GM12878 (cell line): ENCODE results near the gene POFUT2. TPM values are rescaled to one million over a fixed set of nuclear protein-coding genes. Genes with fewer than 3 reads are reported as not detected.

Experiments used
- ATAC-seq: fragments of 200-7000 bp; cut with Tn5 transposase; 3 replicates; pipeline ENCODE4 v1.9.1; 2020; ENCODE audit warnings: mild to moderate bottlenecking, moderate library complexity
- BruUV-seq: library from RNA; stranded (reverse); fragments of 400-500 nt; replicated peaks from 2 replicates; lab custom pipeline; 2021; lab: Mats Ljungman, UMichigan
- CTCF ChIA-PET: fragments of 300-600 bp; sonication (Branson Sonifier 250); formaldehyde crosslinking; extraction: SDS; loops from one replicate; lab custom pipeline; 2021; ENCODE audit warnings: inconsistent platforms; lab: Yijun Ruan, JAX
- POLR2A ChIA-PET: fragments of 350-600 bp; formaldehyde crosslinking; extraction: SDS; loops from one replicate; lab custom pipeline; 2021; ENCODE audit warnings: inconsistent platforms; lab: Charles Lee
- RAD21 ChIA-PET: fragments of 300-600 bp; sonication (Branson Sonifier 250); formaldehyde crosslinking; loops from one replicate; lab custom pipeline; 2023; ENCODE audit warnings: antibody characterized with exemption; ENCODE audit not compliant: unreplicated experiment; lab: Charles Lee
- SMC1A ChIA-PET: fragments of 300-600 bp; sonication (Branson Sonifier 250); formaldehyde crosslinking; loops from one replicate; lab custom pipeline; 2023; ENCODE audit not compliant: unreplicated experiment, uncharacterized antibody; lab: Charles Lee
- DNase-seq: peaks from one replicate; pipeline ENCODE4 v3.0.0-alpha.2; 2011; ENCODE audit warnings: low read depth, low spot score
- FAIRE-seq: peaks from 3 replicates; lab custom pipeline; 2011; peaks lifted over from hg19 to GRCh38; lab: Jason Lieb, UNC
- H2AFZ ChIP-seq: 2 replicates; pipeline ENCODE4 v1.6.0; 2011; ENCODE audit warnings: low read depth, low read length, control low read depth; ENCODE audit not compliant: control insufficient read depth
- H3K27ac ChIP-seq: 2 replicates; pipeline ENCODE4 v1.5.1; 2011; ENCODE audit warnings: control low read depth; ENCODE audit not compliant: control insufficient read depth, insufficient read depth
- H3K27me3 ChIP-seq, 2 experiments: replicated peaks in 1 of 2; 2 replicates each; pipeline versions ENCODE4 v1.6.0 to v1.6.1; 2011; ENCODE audit warnings: low read length in 1 of 2; ENCODE audit not compliant: control insufficient read depth in 2 of 2, insufficient read depth in 2 of 2
- H3K36me3 ChIP-seq, 2 experiments: 2 replicates each; pipeline ENCODE4 v1.5.1; 2011; ENCODE audit warnings: low read length in 1 of 2; ENCODE audit not compliant: control insufficient read depth in 2 of 2, insufficient read depth in 2 of 2
- H3K4me1 ChIP-seq: 2 replicates; pipeline ENCODE4 v1.6.1; 2011; ENCODE audit warnings: mild to moderate bottlenecking, low read length, moderate library complexity, mixed read lengths; ENCODE audit not compliant: control insufficient read depth, insufficient read depth
- H3K4me2 ChIP-seq: 2 replicates; pipeline ENCODE4 v1.6.0; 2011; ENCODE audit warnings: control low read depth; ENCODE audit not compliant: control insufficient read depth, insufficient read depth
- H3K4me3 ChIP-seq: fragments of 200-600 bp; sonication (generic); 2 replicates; pipeline ENCODE4 v1.5.1; 2016
- H3K79me2 ChIP-seq: 2 replicates; pipeline ENCODE4 v1.6.0; 2011; ENCODE audit warnings: low read length; ENCODE audit not compliant: control insufficient read depth, insufficient read depth
- H3K9ac ChIP-seq: 2 replicates; pipeline ENCODE4 v1.8.0; 2011; ENCODE audit warnings: low read length, control low read depth, mixed read lengths; ENCODE audit not compliant: control insufficient read depth, insufficient read depth
- H3K9me3 ChIP-seq: replicated peaks from 3 replicates; pipeline ENCODE4 v1.5.1; 2011; ENCODE audit warnings: mild to moderate bottlenecking, low read length; ENCODE audit not compliant: control insufficient read depth, insufficient read depth
- H4K20me1 ChIP-seq: 2 replicates; pipeline ENCODE4 v1.6.0; 2011; ENCODE audit not compliant: control insufficient read depth, insufficient read depth
- DPF2 ChIP-seq: fragments of 450-650 bp; IDR thresholded peaks from 2 replicates; pipeline ENCODE4 v1.6.1; 2017; ENCODE audit warnings: mild to moderate bottlenecking
- POU2F2 ChIP-seq: IDR thresholded peaks from 3 replicates; pipeline ENCODE4 v1.6.1; 2011; ENCODE audit warnings: low read depth, mild to moderate bottlenecking, low read length, borderline replicate concordance
- RAD21 ChIP-seq: IDR thresholded peaks from 2 replicates; pipeline ENCODE4 v1.6.1; 2011; ENCODE audit warnings: mild to moderate bottlenecking, low read depth, low read length, moderate library complexity; ENCODE audit not compliant: insufficient read depth
- SMC3 ChIP-seq: IDR thresholded peaks from 2 replicates; pipeline ENCODE4 v1.6.1; 2011; ENCODE audit warnings: low read length, improper control_type of control experiment, borderline replicate concordance
- SREBF1 ChIP-seq: IDR thresholded peaks from 2 replicates; pipeline ENCODE4 v1.6.1; 2012; ENCODE audit warnings: mild to moderate bottlenecking, low read length
- WGBS: methylation state at CpG from one replicate; pipeline ENCODE4 v1.1.6; 2016; ENCODE audit warnings: low lambda C conversion rate; ENCODE audit not compliant: insufficient replicate concordance, insufficient coverage; ENCODE audit errors: missing lambda C conversion rate; 5-methylcytosine and 5-hydroxymethylcytosine counted together
- in situ Hi-C: fragments of 300-500 bp; cut with MboI; formaldehyde crosslinking; loops from 9 replicates; pipeline ENCODE4 v1.14.3; 2018; ENCODE audit warnings: mixed read lengths
- intact Hi-C: fragments of 100-400 bp; cut with micrococcal nuclease; formaldehyde crosslinking; loops from one replicate; pipeline ENCODE4 v1.14.2; 2022; ENCODE audit not compliant: unreplicated experiment
- polyA plus RNA-seq, 11 experiments: library from polyadenylated mRNA; depleted of rRNA in 4 of 11; unstranded in 6 of 11; stranded (reverse) in 5 of 11; fragments of >200 nt; fragmentation: Nextera tagmentation in 4 of 11; fragmentation: Illumina TruSeq in 1 of 11; extraction: Ambion mirVana in 4 of 11; extraction: Trizol in 1 of 11; gene quantifications; 1 replicate in 1 of 11; 2 replicates in 10 of 11; pipeline versions ENCODE4 v1.2.1 to v1.2.3, GENCODE V29; 2011 to 2016; ENCODE audit warnings: inconsistent platforms in 2 of 11, missing spikeins in 2 of 11, low read depth in 1 of 11
- total RNA-seq, 4 experiments: library from RNA; depleted of rRNA in 3 of 4; stranded (reverse); fragments of >200 nt in 3 of 4; fragmentation: Illumina TruSeq in 1 of 4; extraction: Trizol in 1 of 4; gene quantifications; 2 replicates each; pipeline versions ENCODE4 v1.2.1 to v1.2.3, GENCODE V29; 2013 to 2021
- TF ChIP-seq, protein P1 (sequence below): fragments of 450-650 bp; conservative IDR thresholded peaks from 2 replicates; pipeline ENCODE4 v1.6.1; 2017; ENCODE audit warnings: mild to moderate bottlenecking, moderate library complexity
- TF ChIP-seq, protein P2 (sequence below): fragments of 450-650 bp; IDR thresholded peaks from 2 replicates; pipeline ENCODE4 v1.6.1; 2017; ENCODE audit warnings: borderline replicate concordance
- TF ChIP-seq, protein P3 (sequence below), 3 experiments: IDR thresholded peaks in 2 of 3; conservative IDR thresholded peaks in 1 of 3; 2 replicates each; pipeline ENCODE4 v1.5.1; 2011; ENCODE audit warnings: low read depth in 3 of 3, low read length in 3 of 3, mild to moderate bottlenecking in 3 of 3, control low read depth in 2 of 3, moderate library complexity in 2 of 3, inconsistent platforms in 1 of 3, mixed read lengths in 1 of 3; ENCODE audit not compliant: control insufficient read depth in 2 of 3, insufficient read depth in 1 of 3; ENCODE audit errors: extremely low read depth in 1 of 3

POFUT2 gene
- total and polyA plus RNA-seq, 10 of the 15 experiments (the other 5 are each of a cell fraction or from before 2014, with no cell fraction given) = 1.2 to 15.1 (median 6.8) TPM

DNA sequence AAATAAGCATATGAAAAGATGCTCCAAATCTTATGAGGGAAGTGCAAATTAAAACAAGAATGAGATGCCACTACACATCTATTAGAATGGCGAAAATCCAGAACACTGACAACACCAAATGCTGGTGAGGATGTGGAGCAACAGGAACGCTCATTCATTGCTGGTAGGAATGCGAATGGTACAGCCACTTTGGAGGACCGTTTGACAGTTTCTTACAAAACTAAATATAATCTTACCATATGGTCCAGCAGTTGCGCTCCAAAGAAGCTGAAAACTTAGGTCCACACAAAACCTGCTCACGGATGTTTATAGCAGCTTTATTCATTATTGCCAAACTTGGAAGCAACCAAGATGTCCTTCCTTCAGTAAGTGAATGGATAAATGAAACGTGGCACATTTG lies 50.3 kb downstream of the POFUT2 start (continued):
- TF ChIP-seq, protein P1, sequence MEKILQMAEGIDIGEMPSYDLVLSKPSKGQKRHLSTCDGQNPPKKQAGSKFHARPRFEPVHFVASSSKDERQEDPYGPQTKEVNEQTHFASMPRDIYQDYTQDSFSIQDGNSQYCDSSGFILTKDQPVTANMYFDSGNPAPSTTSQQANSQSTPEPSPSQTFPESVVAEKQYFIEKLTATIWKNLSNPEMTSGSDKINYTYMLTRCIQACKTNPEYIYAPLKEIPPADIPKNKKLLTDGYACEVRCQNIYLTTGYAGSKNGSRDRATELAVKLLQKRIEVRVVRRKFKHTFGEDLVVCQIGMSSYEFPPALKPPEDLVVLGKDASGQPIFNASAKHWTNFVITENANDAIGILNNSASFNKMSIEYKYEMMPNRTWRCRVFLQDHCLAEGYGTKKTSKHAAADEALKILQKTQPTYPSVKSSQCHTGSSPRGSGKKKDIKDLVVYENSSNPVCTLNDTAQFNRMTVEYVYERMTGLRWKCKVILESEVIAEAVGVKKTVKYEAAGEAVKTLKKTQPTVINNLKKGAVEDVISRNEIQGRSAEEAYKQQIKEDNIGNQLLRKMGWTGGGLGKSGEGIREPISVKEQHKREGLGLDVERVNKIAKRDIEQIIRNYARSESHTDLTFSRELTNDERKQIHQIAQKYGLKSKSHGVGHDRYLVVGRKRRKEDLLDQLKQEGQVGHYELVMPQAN = no peak

DNA sequence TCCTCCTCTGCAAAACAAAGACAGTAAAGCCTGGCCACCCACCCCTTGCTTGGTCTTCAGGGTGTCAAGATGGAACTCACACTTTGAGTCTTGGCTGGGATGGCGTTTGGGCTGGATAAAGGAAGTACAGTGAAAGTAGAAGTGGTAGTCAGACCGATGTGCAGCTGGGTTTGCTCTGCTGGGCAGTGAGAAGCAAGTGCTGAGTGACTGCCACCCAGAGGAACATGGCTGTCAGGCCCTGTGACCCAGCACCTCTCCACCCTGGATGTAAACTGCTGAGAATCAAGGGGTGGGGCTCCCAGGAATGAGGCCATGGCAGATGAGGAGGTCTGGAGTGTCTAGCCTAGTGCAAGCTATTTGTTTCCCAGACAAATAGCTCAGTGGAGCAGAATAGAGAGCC lies 51.2 kb downstream of the POFUT2 start:
- SMC1A ChIA-PET = interaction anchor here (1.6 kb wide), 1 partner anchor 95 kb away, joined by 5 read pairs; no protein-coding TSS in a partner anchor
- 0% methylated on average over 2 of the region's 2 CpGs for WGBS

More for the DNA sequence above, 51.2 kb downstream of the POFUT2 start:
- no peaks in the 10 kb centered on the region for H3K9me3 ChIP-seq
- ChIA-PET POLR2A (no interaction called here), RAD21 (interaction anchor here (1.1 kb wide), 1 partner anchor 96 kb away, joined by 3 read pairs; no protein-coding TSS in a partner anchor), CTCF (interaction anchor here (1.0 to 1.8 kb wide), 4 partner anchors 83 to 98 kb away, joined by 3 to 7 read pairs (median 6); no protein-coding TSS in a partner anchor)
- H3K9ac ChIP-seq = no peak overlapping the region
- H3K36me3 ChIP-seq = no peaks in the 10 kb centered on the region
- no peaks in the 10 kb centered on the region for H3K4me1 ChIP-seq
- BruUV-seq = no TSS peak
- DNase-seq = no peak
- intact Hi-C loops (loop anchor here (5.0 kb wide), 1 partner anchor 94 kb away; no protein-coding TSS in a partner anchor), in situ Hi-C loops (no loop called here)
- no peaks in the 10 kb centered on the region for H3K79me2 ChIP-seq
- peak; percentile 4; the same call in 1 of the 2 replicates for TF ChIP-seq SMC3
- no peak for TF ChIP-seq SREBF1
- TF ChIP-seq RAD21 = peak; percentile 31; the same call in 1 of the 2 replicates
- no peak for TF ChIP-seq DPF2
- TF ChIP-seq, protein P2, sequence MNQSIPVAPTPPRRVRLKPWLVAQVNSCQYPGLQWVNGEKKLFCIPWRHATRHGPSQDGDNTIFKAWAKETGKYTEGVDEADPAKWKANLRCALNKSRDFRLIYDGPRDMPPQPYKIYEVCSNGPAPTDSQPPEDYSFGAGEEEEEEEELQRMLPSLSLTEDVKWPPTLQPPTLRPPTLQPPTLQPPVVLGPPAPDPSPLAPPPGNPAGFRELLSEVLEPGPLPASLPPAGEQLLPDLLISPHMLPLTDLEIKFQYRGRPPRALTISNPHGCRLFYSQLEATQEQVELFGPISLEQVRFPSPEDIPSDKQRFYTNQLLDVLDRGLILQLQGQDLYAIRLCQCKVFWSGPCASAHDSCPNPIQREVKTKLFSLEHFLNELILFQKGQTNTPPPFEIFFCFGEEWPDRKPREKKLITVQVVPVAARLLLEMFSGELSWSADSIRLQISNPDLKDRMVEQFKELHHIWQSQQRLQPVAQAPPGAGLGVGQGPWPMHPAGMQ = no peak
- TF ChIP-seq, protein P3, sequence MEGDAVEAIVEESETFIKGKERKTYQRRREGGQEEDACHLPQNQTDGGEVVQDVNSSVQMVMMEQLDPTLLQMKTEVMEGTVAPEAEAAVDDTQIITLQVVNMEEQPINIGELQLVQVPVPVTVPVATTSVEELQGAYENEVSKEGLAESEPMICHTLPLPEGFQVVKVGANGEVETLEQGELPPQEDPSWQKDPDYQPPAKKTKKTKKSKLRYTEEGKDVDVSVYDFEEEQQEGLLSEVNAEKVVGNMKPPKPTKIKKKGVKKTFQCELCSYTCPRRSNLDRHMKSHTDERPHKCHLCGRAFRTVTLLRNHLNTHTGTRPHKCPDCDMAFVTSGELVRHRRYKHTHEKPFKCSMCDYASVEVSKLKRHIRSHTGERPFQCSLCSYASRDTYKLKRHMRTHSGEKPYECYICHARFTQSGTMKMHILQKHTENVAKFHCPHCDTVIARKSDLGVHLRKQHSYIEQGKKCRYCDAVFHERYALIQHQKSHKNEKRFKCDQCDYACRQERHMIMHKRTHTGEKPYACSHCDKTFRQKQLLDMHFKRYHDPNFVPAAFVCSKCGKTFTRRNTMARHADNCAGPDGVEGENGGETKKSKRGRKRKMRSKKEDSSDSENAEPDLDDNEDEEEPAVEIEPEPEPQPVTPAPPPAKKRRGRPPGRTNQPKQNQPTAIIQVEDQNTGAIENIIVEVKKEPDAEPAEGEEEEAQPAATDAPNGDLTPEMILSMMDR (IDR thresholded peaks at IDR 0.05 in 2 of 3, conservative IDR thresholded peaks at IDR 0.05 in 1 of 3; ENCODE audit: control insufficient read depth in 2 of 3, extremely low read depth in 1 of 3, insufficient read depth in 1 of 3, low read depth in 3 of 3, low read length in 3 of 3) = peak; percentile 19 to 38 (median 32); a peak in 4 of 6 replicates
- TF ChIP-seq POU2F2 = no peak
- no peak overlapping the region for H2AFZ ChIP-seq
- ATAC-seq = peak; percentile 81
- no peaks in the 10 kb centered on the region for H4K20me1 ChIP-seq
- H3K4me2 ChIP-seq = no peak overlapping the region
- no peaks in the 10 kb centered on the region for H3K27me3 ChIP-seq
- H3K27ac ChIP-seq = no peak overlapping the region
- no peak overlapping the region for H3K4me3 ChIP-seq
- FAIRE-seq = no peak
